ENCODE results near the gene C1orf105.

C1orf105 gene

GRCh38 chr1:172397633-172398032 is 22.9 kb upstream of the C1orf105 start:
- TF ChIP-seq EZH2phosphoT487 (IDR thresholded peaks at IDR 0.05; ENCODE audit: low read length) (no peak), CTCF (IDR thresholded peaks at IDR 0.05; ENCODE audit: low read length) (no peak), EZH2 (optimal IDR thresholded peaks at IDR 0.05; ENCODE audit: low read depth, low read length) (no peak)
- H3K4me1 ChIP-seq (ENCODE audit: low read length), result peaks cover 12% of the 10 kb centered on the region
- no peak overlapping the region for H3K27ac ChIP-seq (ENCODE audit: low read length)

GRCh38 chr1:172398193-172398592 is 22.3 kb upstream of the C1orf105 start:
- no peak for DNase-seq
- no peak overlapping the region for H3K9ac ChIP-seq (ENCODE audit: low read length)
- H3K27ac ChIP-seq (ENCODE audit: low read length), result no peak overlapping the region

More at GRCh38 chr1:172397633-172398032, 22.9 kb upstream of the C1orf105 start:
- Histone ChIP-seq H3K79me2 (ENCODE audit: low read length) (no peaks in the 10 kb centered on the region), H3K27me3 (replicated peaks; ENCODE audit: insufficient read depth, low read length) (peaks cover 60% of the 10 kb centered on the region), H4K20me1 (ENCODE audit: insufficient read depth, low read length) (0 out of 2 replicates have a peak, but pooled peaks cover 3% of the 10 kb centered on the region), H3F3A (ENCODE audit: insufficient read depth, low read length) (peaks cover 7% of the 10 kb centered on the region), H3K4me3 (ENCODE audit: low read length) (no peak overlapping the region), H3K9me3 (replicated peaks; ENCODE audit: insufficient read depth, low read length) (no peaks in the 10 kb centered on the region), H3K4me2 (ENCODE audit: low read depth, low read length) (no peak overlapping the region), H2AFZ (ENCODE audit: low read length) (no peak overlapping the region), H3K9ac (ENCODE audit: low read length) (no peak overlapping the region), H3K9me2 (replicated peaks; ENCODE audit: insufficient read depth, low read length) (no peaks in the 10 kb centered on the region), H3K36me3 (replicated peaks; ENCODE audit: insufficient read depth, low read length) (no peaks in the 10 kb centered on the region)
- DNase-seq, result no peak

GRCh38 chr1:172398970-172399755 is 21.3 kb upstream of the C1orf105 start:
- Histone ChIP-seq H3K27me3 (replicated peaks; ENCODE audit: insufficient read depth, low read length) (peaks cover 49% of the 10 kb centered on the region), H3K79me2 (ENCODE audit: low read length) (no peaks in the 10 kb centered on the region), H3K4me1 (ENCODE audit: low read length) (peaks cover 7% of the 10 kb centered on the region), H3K9me2 (replicated peaks; ENCODE audit: insufficient read depth, low read length) (no peaks in the 10 kb centered on the region), H3K36me3 (replicated peaks; ENCODE audit: insufficient read depth, low read length) (no peaks in the 10 kb centered on the region), H4K20me1 (ENCODE audit: insufficient read depth, low read length) (0 out of 2 replicates have a peak, but pooled peaks cover 3% of the 10 kb centered on the region), H3K4me2 (ENCODE audit: low read depth, low read length) (no peak overlapping the region), H3K9ac (ENCODE audit: low read length) (no peak overlapping the region), H2AFZ (ENCODE audit: low read length) (no peak overlapping the region), H3K4me3 (ENCODE audit: low read length) (no peak overlapping the region), H3K9me3 (replicated peaks; ENCODE audit: insufficient read depth, low read length) (no peaks in the 10 kb centered on the region), H3K27ac (ENCODE audit: low read length) (no peak overlapping the region), H3F3A (ENCODE audit: insufficient read depth, low read length) (peaks cover 7% of the 10 kb centered on the region)
- TF ChIP-seq EZH2 (optimal IDR thresholded peaks at IDR 0.05; ENCODE audit: low read depth, low read length) (no peak), CTCF (IDR thresholded peaks at IDR 0.05; ENCODE audit: low read length) (peak; percentile 69)
- peak; percentile 45 for DNase-seq

More at GRCh38 chr1:172398193-172398592, 22.3 kb upstream of the C1orf105 start:
- H3K4me3 ChIP-seq (ENCODE audit: low read length), result no peak overlapping the region
- TF ChIP-seq CTCF (IDR thresholded peaks at IDR 0.05; ENCODE audit: low read length), result no peak
- TF ChIP-seq EZH2 (optimal IDR thresholded peaks at IDR 0.05; ENCODE audit: low read depth, low read length), result no peak
- no peak for TF ChIP-seq EZH2phosphoT487 (IDR thresholded peaks at IDR 0.05; ENCODE audit: low read length)
- H3K79me2 ChIP-seq (ENCODE audit: low read length), result no peaks in the 10 kb centered on the region
- H3K27me3 ChIP-seq (replicated peaks; ENCODE audit: insufficient read depth, low read length), result peaks cover 54% of the 10 kb centered on the region
- H3K36me3 ChIP-seq (replicated peaks; ENCODE audit: insufficient read depth, low read length), result no peaks in the 10 kb centered on the region
- H3K4me2 ChIP-seq (ENCODE audit: low read depth, low read length), result no peak overlapping the region
- H2AFZ ChIP-seq (ENCODE audit: low read length), result no peak overlapping the region
- H3K9me2 ChIP-seq (replicated peaks; ENCODE audit: insufficient read depth, low read length), result no peaks in the 10 kb centered on the region
- H4K20me1 ChIP-seq (ENCODE audit: insufficient read depth, low read length), result 0 out of 2 replicates have a peak, but pooled peaks cover 3% of the 10 kb centered on the region
- H3F3A ChIP-seq (ENCODE audit: insufficient read depth, low read length), result peaks cover 7% of the 10 kb centered on the region
- H3K9me3 ChIP-seq (replicated peaks; ENCODE audit: insufficient read depth, low read length), result no peaks in the 10 kb centered on the region
- H3K4me1 ChIP-seq (ENCODE audit: low read length), result peaks cover 12% of the 10 kb centered on the region

Data from MM.1S (cell line).